ENCODE data around the gene MLF2. TPM values are rescaled to one million over a fixed set of nuclear protein-coding genes. Genes with fewer than 3 reads are reported as not detected.
A peak's percentile ranks its signal among the peaks of the same experiment; 100 is the strongest.

MLF2 gene
- total and polyA plus RNA-seq, 9 of the 15 experiments (the other 6 are each of a cell fraction or from before 2014, with no cell fraction given) = 11.4 to 190 (median 139) TPM

DNA sequence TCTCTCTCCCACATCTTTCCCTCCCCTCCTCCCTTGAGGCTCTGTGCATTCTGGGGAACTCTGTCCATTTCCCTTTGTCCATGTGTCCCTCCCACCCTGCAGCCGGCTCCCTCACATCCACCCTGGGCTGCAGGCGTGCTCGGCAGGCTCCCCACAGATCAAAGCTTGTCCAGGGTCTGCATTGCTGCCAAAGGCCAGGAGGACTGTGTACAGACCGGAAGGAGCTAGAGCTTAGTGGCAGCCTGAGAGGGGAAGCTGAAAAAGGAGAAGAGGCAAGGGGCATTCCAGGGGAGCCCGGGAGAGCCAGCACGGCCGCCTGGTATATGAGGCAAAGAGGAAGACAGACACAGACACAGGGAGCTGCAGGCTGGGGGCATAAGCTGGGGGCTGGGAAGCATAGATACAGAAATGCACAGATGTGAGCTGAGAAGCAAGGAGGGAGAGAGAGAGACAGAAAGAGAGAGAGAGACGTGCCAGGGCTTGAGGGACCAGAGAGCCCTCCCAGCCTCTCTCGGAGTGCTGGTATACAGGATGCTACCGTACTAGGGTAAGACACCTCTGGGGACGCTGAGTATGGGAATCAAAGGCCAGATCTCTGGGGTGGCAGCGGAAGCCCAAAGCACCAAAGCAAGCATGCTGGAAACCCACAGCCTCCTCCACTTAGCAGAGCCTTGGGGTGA lies 39.7 kb upstream of the MLF2 start:
- no peaks in the 10 kb centered on the region for H3K9me3 ChIP-seq (replicated peaks; ENCODE audit: control insufficient read depth, insufficient read depth, low read depth, low read length)
- no peaks in the 10 kb centered on the region for H3K27me3 ChIP-seq (ENCODE audit: control insufficient read depth in 2 of 2, insufficient read depth in 2 of 2, low read length in 2 of 2)
- intact Hi-C loops (cut with micrococcal nuclease) = no loop called here
- WGBS (ENCODE audit: insufficient coverage, low coverage, missing lambda C conversion rate) = 71% methylated on average over 5 of the region's 12 CpGs
- in situ Hi-C loops (cut with MboI) = no loop called here
- H4K20me1 ChIP-seq (replicated peaks; ENCODE audit: control insufficient read depth, insufficient read depth, low read length) = no peaks in the 10 kb centered on the region
- H3K27ac ChIP-seq (ENCODE audit: extremely low read depth, low read depth, low read length) = no peak overlapping the region
- BruUV-seq (replicated peaks) = no TSS peak
- H3K36me3 ChIP-seq (ENCODE audit: control insufficient read depth, insufficient read depth, low read length) = no peaks in the 10 kb centered on the region
- H3K79me2 ChIP-seq (ENCODE audit: control insufficient read depth, insufficient read depth, low read length) = no peaks in the 10 kb centered on the region
- peaks cover 0 to 11% of the 10 kb centered on the region in 2 experiments; a peak in 2 of 5 replicates for H3K4me1 ChIP-seq (replicated peaks in 1 of 2; ENCODE audit: control insufficient read depth in 2 of 2, insufficient read depth in 2 of 2, low read length in 2 of 2)
- H3K4me3 ChIP-seq = no peak overlapping the region
- POLR2A ChIA-PET = interaction anchor here (0.6 to 1.2 kb wide), 5 partner anchors 23 to 179 kb away, joined by 3 to 4 read pairs (median 3); partner anchors contain the start of genes C12orf57 and RNU7-1
- TF ChIP-seq CHCHD3 (CRISPR knock-in tag; IDR thresholded peaks at IDR 0.05) = no peak
- no peak for TF ChIP-seq HMGN3 (IDR thresholded peaks at IDR 0.05; ENCODE audit: borderline replicate concordance, extremely low read depth, insufficient read length, low read depth, low read length)
- no peak for DNase-seq (ENCODE audit: extremely low read depth in 1 of 4, low spot score in 3 of 4)
- H3K9me1 ChIP-seq (ENCODE audit: control insufficient read depth, insufficient read depth, low read length) = no peaks in the 10 kb centered on the region
- CTCF ChIA-PET (ENCODE audit: low intra/inter-chr PET ratio) = no interaction called here
- no peak for FAIRE-seq
- ATAC-seq = no peak; the same call in 1 of the 3 replicates
- H3K9ac ChIP-seq (ENCODE audit: insufficient read depth in 1 of 2, low read depth in 2 of 2, low read length in 2 of 2) = no peak overlapping the region; a peak in 1 of 4 replicates
- H3K4me2 ChIP-seq (ENCODE audit: insufficient read depth, low read length) = no peak overlapping the region
- peak overlapping the region; percentile 59; the same call in 1 of the 2 replicates for H2AFZ ChIP-seq (ENCODE audit: low read depth, low read length)

DNA sequence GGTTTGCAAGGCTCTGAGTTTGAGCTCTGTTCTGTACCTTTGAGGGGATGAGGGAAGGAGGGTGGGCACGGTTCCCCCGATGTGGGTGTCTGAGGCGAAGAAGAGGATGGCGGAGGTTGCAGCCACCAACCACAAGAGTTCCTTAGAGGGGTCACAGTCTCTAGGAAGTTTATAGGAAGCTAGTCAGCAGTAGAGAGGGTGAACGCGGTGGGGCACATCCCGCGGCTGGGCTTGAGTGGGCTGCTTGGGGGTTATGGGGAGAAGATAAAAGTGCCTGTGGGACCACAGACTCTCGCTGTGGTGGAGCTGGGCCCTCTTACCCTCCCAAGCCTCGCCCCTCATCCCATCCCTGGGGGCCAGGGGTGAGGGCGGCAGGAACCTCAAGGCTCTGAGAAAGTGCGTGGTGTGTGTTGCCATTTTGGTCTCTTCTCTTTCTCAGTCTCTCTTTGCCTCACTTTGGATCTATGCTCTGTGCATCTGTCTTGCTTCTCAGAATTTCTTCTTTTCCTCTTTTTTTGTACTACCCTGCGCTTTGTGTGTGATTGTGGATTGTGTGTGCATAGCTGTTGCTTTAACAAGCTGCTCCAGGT lies 39.1 kb upstream of the MLF2 start:
- in situ Hi-C loops (cut with MboI) (no loop called here), intact Hi-C loops (cut with micrococcal nuclease) (no loop called here)
- CTCF ChIA-PET (ENCODE audit: low intra/inter-chr PET ratio) = no interaction called here
- Histone ChIP-seq H3K27ac (ENCODE audit: extremely low read depth, low read depth, low read length) (no peak overlapping the region), H3K4me1 (replicated peaks in 1 of 2; ENCODE audit: control insufficient read depth in 2 of 2, insufficient read depth in 2 of 2, low read length in 2 of 2) (peaks cover 0 to 11% of the 10 kb centered on the region in 2 experiments; a peak in 2 of 5 replicates), H3K4me2 (ENCODE audit: insufficient read depth, low read length) (no peak overlapping the region), H3K9me3 (replicated peaks; ENCODE audit: control insufficient read depth, insufficient read depth, low read depth, low read length) (no peaks in the 10 kb centered on the region), H3K27me3 (ENCODE audit: control insufficient read depth in 2 of 2, insufficient read depth in 2 of 2, low read length in 2 of 2) (no peaks in the 10 kb centered on the region), H3K9me1 (ENCODE audit: control insufficient read depth, insufficient read depth, low read length) (no peaks in the 10 kb centered on the region), H3K9ac (ENCODE audit: insufficient read depth in 1 of 2, low read depth in 2 of 2, low read length in 2 of 2) (no peak overlapping the region; a peak in 1 of 4 replicates), H3K79me2 (ENCODE audit: control insufficient read depth, insufficient read depth, low read length) (no peaks in the 10 kb centered on the region), H4K20me1 (replicated peaks; ENCODE audit: control insufficient read depth, insufficient read depth, low read length) (no peaks in the 10 kb centered on the region), H3K36me3 (ENCODE audit: control insufficient read depth, insufficient read depth, low read length) (no peaks in the 10 kb centered on the region), H2AFZ (ENCODE audit: low read depth, low read length) (peak overlapping the region; percentile 59; the same call in 1 of the 2 replicates), H3K4me3 (no peak overlapping the region)
- 68% methylated on average over 8 of the region's 13 CpGs for WGBS (ENCODE audit: insufficient coverage, low coverage, missing lambda C conversion rate)
- no peak for ATAC-seq
- DNase-seq (ENCODE audit: extremely low read depth in 1 of 4, low spot score in 3 of 4) = no peak
- POLR2A ChIA-PET = interaction anchor here (0.8 to 1.2 kb wide), 3 partner anchors 20 to 178 kb away, joined by 3 to 4 read pairs (median 3); partner anchors contain the start of genes C12orf57, LAG3 and RNU7-1
- no TSS peak for BruUV-seq (replicated peaks)
- FAIRE-seq = no peak
- TF ChIP-seq SMARCB1 (IDR thresholded peaks at IDR 0.05; ENCODE audit: insufficient read length, low read depth) (no peak), ZNF282 (CRISPR knock-in tag; IDR thresholded peaks at IDR 0.05) (no peak), ZNF217 (CRISPR knock-in tag; IDR thresholded peaks at IDR 0.05) (no peak), U2AF1 (optimal IDR thresholded peaks at IDR 0.05; ENCODE audit: low read depth, low read length) (no peak), ZNF354B (CRISPR knock-in tag; IDR thresholded peaks at IDR 0.05) (no peak), ETS2 (tag; IDR thresholded peaks at IDR 0.05; ENCODE audit: borderline replicate concordance, poor library complexity, severe bottlenecking) (no peak), POLR2AphosphoS2 (IDR thresholded peaks at IDR 0.05; ENCODE audit: low read length) (no peak), ZNF12 (CRISPR knock-in tag; IDR thresholded peaks at IDR 0.05) (no peak), NRF1 (conservative IDR thresholded peaks at IDR 0.05 in 1 of 2, IDR thresholded peaks at IDR 0.05 in 1 of 2) (no peak), ZNF696 (CRISPR knock-in tag; conservative IDR thresholded peaks at IDR 0.05) (no peak), TRIM24 (IDR thresholded peaks at IDR 0.05) (no peak), HNRNPUL1 (IDR thresholded peaks at IDR 0.05; ENCODE audit: low read length) (no peak)
- TF ChIP-seq, protein P1, sequence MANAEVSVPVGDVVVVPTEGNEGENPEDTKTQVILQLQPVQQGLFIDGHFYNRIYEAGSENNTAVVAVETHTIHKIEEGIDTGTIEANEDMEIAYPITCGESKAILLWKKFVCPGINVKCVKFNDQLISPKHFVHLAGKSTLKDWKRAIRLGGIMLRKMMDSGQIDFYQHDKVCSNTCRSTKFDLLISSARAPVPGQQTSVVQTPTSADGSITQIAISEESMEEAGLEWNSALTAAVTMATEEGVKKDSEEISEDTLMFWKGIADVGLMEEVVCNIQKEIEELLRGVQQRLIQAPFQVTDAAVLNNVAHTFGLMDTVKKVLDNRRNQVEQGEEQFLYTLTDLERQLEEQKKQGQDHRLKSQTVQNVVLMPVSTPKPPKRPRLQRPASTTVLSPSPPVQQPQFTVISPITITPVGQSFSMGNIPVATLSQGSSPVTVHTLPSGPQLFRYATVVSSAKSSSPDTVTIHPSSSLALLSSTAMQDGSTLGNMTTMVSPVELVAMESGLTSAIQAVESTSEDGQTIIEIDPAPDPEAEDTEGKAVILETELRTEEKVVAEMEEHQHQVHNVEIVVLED (CRISPR knock-in tag; IDR thresholded peaks at IDR 0.05) = no peak

Measured in K562 (cell line).